CD14-positive monocyte (primary cell): ENCODE data around the gene EFCAB8. TPM values are rescaled to one million over a fixed set of nuclear protein-coding genes. Genes with fewer than 3 reads are reported as not detected.

Experiments
- DNase-seq, 3 donors: peaks; one replicate each; pipeline ENCODE4 v3.0.0-alpha.2; 2011 to 2022
- H2AFZ ChIP-seq: 2 replicates; pipeline ENCODE4 v1.6.0; 2012; ENCODE audit warnings: mild to moderate bottlenecking, low read depth, low read length, inconsistent platforms; ENCODE audit not compliant: insufficient read depth, poor library complexity, severe bottlenecking
- H3K27ac ChIP-seq, 2 donors: 1 replicate in 1 of 2; 2 replicates in 1 of 2; pipeline ENCODE4 v1.5.1; 2012 to 2013; ENCODE audit warnings: low read length in 2 of 2, control low read depth in 1 of 2, inconsistent platforms in 1 of 2, low read depth in 1 of 2, mild to moderate bottlenecking in 1 of 2
- H3K27me3 ChIP-seq, 2 donors: one replicate each; pipeline versions ENCODE4 v1.6.0 to v1.6.1; 2011 to 2013; ENCODE audit warnings: low read length in 2 of 2; ENCODE audit not compliant: control insufficient read depth in 2 of 2, insufficient read depth in 2 of 2
- H3K36me3 ChIP-seq, 2 donors: replicated peaks in 1 of 2; 1 replicate in 1 of 2; 2 replicates in 1 of 2; pipeline versions ENCODE4 v1.5.1 to v1.6.1; 2012 to 2013; ENCODE audit warnings: low read length in 2 of 2, control low read depth in 1 of 2, inconsistent platforms in 1 of 2, mild to moderate bottlenecking in 1 of 2; ENCODE audit not compliant: insufficient read depth in 2 of 2, control insufficient read depth in 1 of 2
- H3K4me1 ChIP-seq, 2 donors: 1 replicate in 1 of 2; 2 replicates in 1 of 2; pipeline versions ENCODE4 v1.5.1 to v1.6.1; 2012 to 2013; ENCODE audit warnings: low read length in 2 of 2, control low read depth in 1 of 2, inconsistent platforms in 1 of 2, mild to moderate bottlenecking in 1 of 2, moderate library complexity in 1 of 2; ENCODE audit not compliant: insufficient read depth in 2 of 2, control insufficient read depth in 1 of 2
- H3K4me2 ChIP-seq: replicated peaks from 2 replicates; pipeline ENCODE3; 2012; ENCODE audit warnings: low read length, moderate library complexity, mild to moderate bottlenecking; ENCODE audit not compliant: poor library complexity, severe bottlenecking; ENCODE audit errors: extremely low read depth
- H3K4me3 ChIP-seq, 3 experiments: fragments of 200-600 bp in 1 of 3; sonication (generic) in 1 of 3; replicated peaks in 1 of 3; 1 replicate in 2 of 3; 2 replicates in 1 of 3; pipeline ENCODE4 v1.5.1; 2011 to 2013; ENCODE audit warnings: low read length in 3 of 3, mild to moderate bottlenecking in 3 of 3, control low read depth in 2 of 3, low read depth in 2 of 3, inconsistent platforms in 1 of 3, moderate library complexity in 1 of 3
- H3K79me2 ChIP-seq: 2 replicates; pipeline ENCODE4 v1.6.0; 2012; ENCODE audit warnings: mild to moderate bottlenecking, control low read depth, inconsistent platforms, low read length, moderate library complexity; ENCODE audit not compliant: insufficient read depth
- H3K9ac ChIP-seq: 2 replicates; pipeline ENCODE4 v1.6.0; 2017; ENCODE audit warnings: low read length, mild to moderate bottlenecking; ENCODE audit not compliant: insufficient read depth, poor library complexity, severe bottlenecking
- H3K9me3 ChIP-seq, 2 donors: replicated peaks in 1 of 2; 1 replicate in 1 of 2; 2 replicates in 1 of 2; pipeline versions ENCODE4 v1.5.1 to v1.6.1; 2012 to 2013; ENCODE audit warnings: low read length in 2 of 2, control low read depth in 1 of 2; ENCODE audit not compliant: control insufficient read depth in 1 of 2, insufficient read depth in 1 of 2
- H4K20me1 ChIP-seq: 2 replicates; pipeline ENCODE4 v1.6.0; 2012; ENCODE audit warnings: mild to moderate bottlenecking, low read length, control low read depth, moderate library complexity; ENCODE audit not compliant: insufficient read depth
- H3K27ac Mint-ChIP-seq, 7 donors: one replicate each; pipeline ENCODE4 v1.8.0; 2020; ENCODE audit warnings: mild to moderate bottlenecking in 7 of 7, mixed read lengths in 7 of 7, moderate library complexity in 6 of 7, inconsistent platforms in 2 of 7
- H3K27me3 Mint-ChIP-seq, 3 donors: one replicate each; pipeline ENCODE4 v1.8.0; 2021 to 2022; ENCODE audit warnings: low read depth in 3 of 3, mild to moderate bottlenecking in 3 of 3, mixed read lengths in 3 of 3, moderate library complexity in 3 of 3, inconsistent platforms in 1 of 3
- H3K36me3 Mint-ChIP-seq, 2 donors: one replicate each; pipeline ENCODE4 v1.8.0; 2020; ENCODE audit warnings: mixed read lengths in 2 of 2, inconsistent platforms in 1 of 2, mild to moderate bottlenecking in 1 of 2
- H3K4me1 Mint-ChIP-seq: one replicate; pipeline ENCODE4 v1.8.0; 2020; ENCODE audit warnings: mild to moderate bottlenecking, mixed read lengths
- H3K4me3 Mint-ChIP-seq, 2 donors: one replicate each; pipeline ENCODE4 v1.8.0; 2020; ENCODE audit warnings: mild to moderate bottlenecking in 2 of 2, mixed read lengths in 2 of 2, moderate library complexity in 1 of 2
- H3K9me3 Mint-ChIP-seq, 7 donors: one replicate each; pipeline ENCODE4 v1.8.0; 2020 to 2022; ENCODE audit warnings: mixed read lengths in 7 of 7, mild to moderate bottlenecking in 6 of 7, moderate library complexity in 6 of 7, inconsistent platforms in 2 of 7
- WGBS: methylation state at CpG from one replicate; pipeline ENCODE4 v1.1.5; 2013; ENCODE audit warnings: missing lambda C conversion rate; ENCODE audit not compliant: insufficient coverage; 5-methylcytosine and 5-hydroxymethylcytosine counted together
- intact Hi-C, 2 donors: fragments of 100-400 bp; cut with micrococcal nuclease; formaldehyde crosslinking; loops; one replicate each; pipeline versions ENCODE4 v1.15.0 to v1.15.1; 2023
- polyA plus RNA-seq, 3 donors: library from polyadenylated mRNA; depleted of rRNA in 1 of 3; unstranded in 2 of 3; stranded (reverse) in 1 of 3; fragments of 300-500 nt in 2 of 3; fragments of >200 nt in 1 of 3; fragmentation: Illumina TruSeq in 2 of 3; gene quantifications; 1 replicate in 2 of 3; 2 replicates in 1 of 3; pipeline ENCODE4 v1.2.3, GENCODE V29; 2012 to 2021
- TF ChIP-seq, protein P1 (sequence below): fragments of 200-600 bp; IDR thresholded peaks from one replicate; pipeline ENCODE4 v1.8.0; 2022; ENCODE audit warnings: antibody characterized with exemption, mild to moderate bottlenecking

The EFCAB8 gene
- polyA plus RNA-seq, 3 donors = 0.45 TPM; not detected in 2

DNA sequence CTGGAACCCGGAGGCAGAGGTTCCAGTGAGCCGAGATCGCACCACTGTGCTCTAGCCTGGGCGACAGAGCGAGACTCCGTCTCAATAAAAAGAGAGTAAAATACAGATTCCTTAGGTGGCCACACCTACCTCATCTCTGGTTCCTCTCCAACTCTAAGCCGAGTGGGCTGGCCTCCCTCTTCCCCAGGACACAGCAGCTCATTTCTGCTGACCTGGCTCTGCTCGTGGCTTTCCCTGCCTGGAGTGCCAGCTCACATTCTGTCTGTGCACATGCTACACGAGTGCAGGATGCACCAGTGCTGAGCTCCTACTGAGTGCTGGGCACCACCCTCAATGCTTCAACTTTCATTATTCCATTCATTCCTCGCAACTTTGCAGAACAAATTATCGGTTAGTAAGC lies 28.8 kb downstream of the EFCAB8 start:
- TF ChIP-seq, protein P1, sequence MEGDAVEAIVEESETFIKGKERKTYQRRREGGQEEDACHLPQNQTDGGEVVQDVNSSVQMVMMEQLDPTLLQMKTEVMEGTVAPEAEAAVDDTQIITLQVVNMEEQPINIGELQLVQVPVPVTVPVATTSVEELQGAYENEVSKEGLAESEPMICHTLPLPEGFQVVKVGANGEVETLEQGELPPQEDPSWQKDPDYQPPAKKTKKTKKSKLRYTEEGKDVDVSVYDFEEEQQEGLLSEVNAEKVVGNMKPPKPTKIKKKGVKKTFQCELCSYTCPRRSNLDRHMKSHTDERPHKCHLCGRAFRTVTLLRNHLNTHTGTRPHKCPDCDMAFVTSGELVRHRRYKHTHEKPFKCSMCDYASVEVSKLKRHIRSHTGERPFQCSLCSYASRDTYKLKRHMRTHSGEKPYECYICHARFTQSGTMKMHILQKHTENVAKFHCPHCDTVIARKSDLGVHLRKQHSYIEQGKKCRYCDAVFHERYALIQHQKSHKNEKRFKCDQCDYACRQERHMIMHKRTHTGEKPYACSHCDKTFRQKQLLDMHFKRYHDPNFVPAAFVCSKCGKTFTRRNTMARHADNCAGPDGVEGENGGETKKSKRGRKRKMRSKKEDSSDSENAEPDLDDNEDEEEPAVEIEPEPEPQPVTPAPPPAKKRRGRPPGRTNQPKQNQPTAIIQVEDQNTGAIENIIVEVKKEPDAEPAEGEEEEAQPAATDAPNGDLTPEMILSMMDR = no peak
- no peaks in the 10 kb centered on the region for H3K79me2 ChIP-seq
- DNase-seq = no peak
- Mint-ChIP-seq H3K27me3 (peaks cover 0 to 4% (median 2%) of the 10 kb centered on the region in 3 donors), H3K4me3 (no peak overlapping the region), H3K36me3 (no peaks in the 10 kb centered on the region), H3K9me3 (no peaks in the 10 kb centered on the region), H3K27ac (peak overlapping the region in 1 of 7 donors; percentile 32), H3K4me1 (no peaks in the 10 kb centered on the region)
- H3K27me3 ChIP-seq = no peaks in the 10 kb centered on the region
- H3K27ac ChIP-seq = no peak overlapping the region
- H4K20me1 ChIP-seq = no peaks in the 10 kb centered on the region
- H3K4me2 ChIP-seq = no peak overlapping the region
- no peak overlapping the region for H3K9ac ChIP-seq
- H2AFZ ChIP-seq = no peak overlapping the region
- no peaks in the 10 kb centered on the region for H3K4me1 ChIP-seq
- no peaks in the 10 kb centered on the region for H3K9me3 ChIP-seq
- 90% methylated on average over 9 of the region's 11 CpGs for WGBS
- H3K36me3 ChIP-seq = no peaks in the 10 kb centered on the region
- H3K4me3 ChIP-seq = no peak overlapping the region
- intact Hi-C loops = no loop called here

DNA sequence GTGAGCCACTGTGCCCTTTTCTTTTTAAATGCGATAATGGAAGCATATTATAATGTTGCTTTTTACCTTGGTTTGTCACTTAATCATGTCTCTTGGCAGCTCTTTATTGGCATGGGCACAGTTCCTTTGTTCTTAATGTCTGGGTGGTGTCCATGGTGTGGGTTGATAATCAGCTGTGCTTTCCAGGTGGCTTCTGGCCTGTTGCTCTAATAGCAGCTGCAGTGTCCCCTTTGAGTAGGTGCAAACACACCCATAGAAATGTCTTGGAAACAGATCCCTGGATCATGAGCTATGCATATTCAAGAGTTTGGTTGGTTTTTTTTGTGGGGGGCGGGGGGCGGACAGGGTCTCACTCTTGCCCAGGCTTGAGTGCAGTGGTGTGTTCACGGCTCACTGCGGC lies 29.9 kb downstream of the EFCAB8 start:
- Histone ChIP-seq H3K4me3 (no peak overlapping the region), H3K9ac (no peak overlapping the region), H3K36me3 (no peaks in the 10 kb centered on the region), H3K4me1 (no peaks in the 10 kb centered on the region), H3K4me2 (no peak overlapping the region), H4K20me1 (no peaks in the 10 kb centered on the region), H3K9me3 (no peaks in the 10 kb centered on the region), H3K79me2 (no peaks in the 10 kb centered on the region), H2AFZ (no peak overlapping the region), H3K27me3 (no peaks in the 10 kb centered on the region), H3K27ac (no peak overlapping the region)
- Mint-ChIP-seq H3K4me1 (no peaks in the 10 kb centered on the region), H3K36me3 (no peaks in the 10 kb centered on the region), H3K27ac (no peak overlapping the region), H3K4me3 (no peak overlapping the region), H3K27me3 (peaks cover 0 to 4% (median 2%) of the 10 kb centered on the region in 3 donors), H3K9me3 (no peaks in the 10 kb centered on the region)
- TF ChIP-seq, protein P1 = no peak
- intact Hi-C loops = no loop called here
- DNase-seq = no peak
- WGBS = 96% methylated on average over 3 of the region's 5 CpGs
